Liver (tissue), 3 donors: ENCODE results near the gene HECTD1.

ENCODE experiments used
- EGR1 ChIP-seq, 2 donors: IDR thresholded peaks; 2 replicates each; pipeline ENCODE4 v1.6.1; 2016 to 2018; ENCODE audit warnings: antibody characterized with exemption in 2 of 2, low read depth in 2 of 2
- TF ChIP-seq, protein P1 (sequence below): fragments of 150-350 bp; IDR thresholded peaks from 2 replicates; pipeline ENCODE4 v1.5.1; 2017; ENCODE audit warnings: improper control_type of control experiment, low read depth, low read length; ENCODE audit not compliant: missing input control
- donor health status: healthy.
- donor health status: healthy.

GRCh38 chr14:31083781-31084180, 123.8 kb downstream of the HECTD1 start:
- TF ChIP-seq, protein P1, sequence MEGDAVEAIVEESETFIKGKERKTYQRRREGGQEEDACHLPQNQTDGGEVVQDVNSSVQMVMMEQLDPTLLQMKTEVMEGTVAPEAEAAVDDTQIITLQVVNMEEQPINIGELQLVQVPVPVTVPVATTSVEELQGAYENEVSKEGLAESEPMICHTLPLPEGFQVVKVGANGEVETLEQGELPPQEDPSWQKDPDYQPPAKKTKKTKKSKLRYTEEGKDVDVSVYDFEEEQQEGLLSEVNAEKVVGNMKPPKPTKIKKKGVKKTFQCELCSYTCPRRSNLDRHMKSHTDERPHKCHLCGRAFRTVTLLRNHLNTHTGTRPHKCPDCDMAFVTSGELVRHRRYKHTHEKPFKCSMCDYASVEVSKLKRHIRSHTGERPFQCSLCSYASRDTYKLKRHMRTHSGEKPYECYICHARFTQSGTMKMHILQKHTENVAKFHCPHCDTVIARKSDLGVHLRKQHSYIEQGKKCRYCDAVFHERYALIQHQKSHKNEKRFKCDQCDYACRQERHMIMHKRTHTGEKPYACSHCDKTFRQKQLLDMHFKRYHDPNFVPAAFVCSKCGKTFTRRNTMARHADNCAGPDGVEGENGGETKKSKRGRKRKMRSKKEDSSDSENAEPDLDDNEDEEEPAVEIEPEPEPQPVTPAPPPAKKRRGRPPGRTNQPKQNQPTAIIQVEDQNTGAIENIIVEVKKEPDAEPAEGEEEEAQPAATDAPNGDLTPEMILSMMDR, result no peak
- TF ChIP-seq EGR1 (IDR thresholded peaks at IDR 0.05; ENCODE audit: low read depth in 2 of 2), result no peak
